Heart right ventricle (tissue), 16 donors: ENCODE measurements around the gene AVP. TPM values are rescaled to one million over a fixed set of nuclear protein-coding genes. Genes with fewer than 3 reads are reported as not detected.
A peak's percentile ranks its signal among the peaks of the same experiment; 100 is the strongest.

ENCODE experiments used
- ATAC-seq, 8 donors: fragments of 200-7000 bp; cut with Tn5 transposase; one replicate each; pipeline ENCODE4 v1.9.1; 2020; ENCODE audit warnings: mild to moderate bottlenecking in 8 of 8, moderate library complexity in 8 of 8, moderate number of reproducible peaks in 1 of 8
- DNase-seq, 2 donors: peaks; one replicate each; pipeline ENCODE4 v3.0.0-alpha.2; 2020
- H3K27ac ChIP-seq, 10 donors: fragments of 200-600 bp; sonication (generic) in 2 of 10; one replicate each; pipeline versions ENCODE4 v1.5.0 to v1.8.0; 2020 to 2022; ENCODE audit warnings: mild to moderate bottlenecking in 3 of 10
- H3K27me3 ChIP-seq, 7 donors: fragments of 200-600 bp; one replicate each; pipeline ENCODE4 v1.8.0; 2021 to 2022; ENCODE audit warnings: mild to moderate bottlenecking in 2 of 7
- H3K36me3 ChIP-seq, 9 donors: fragments of 200-600 bp; sonication (generic) in 1 of 9; one replicate each; pipeline versions ENCODE4 v1.5.0 to v1.8.0; 2020 to 2022; ENCODE audit warnings: mild to moderate bottlenecking in 2 of 9
- H3K4me1 ChIP-seq, 9 donors: fragments of 200-600 bp; sonication (generic) in 1 of 9; one replicate each; pipeline versions ENCODE4 v1.5.0 to v1.8.0; 2020 to 2022; ENCODE audit warnings: mild to moderate bottlenecking in 4 of 9
- H3K4me3 ChIP-seq, 10 donors: fragments of 200-600 bp; sonication (generic) in 2 of 10; one replicate each; pipeline versions ENCODE4 v1.5.0 to v1.8.0; 2020 to 2022; ENCODE audit warnings: mild to moderate bottlenecking in 7 of 10, moderate library complexity in 2 of 10
- H3K9me3 ChIP-seq, 11 donors: fragments of 200-600 bp in 10 of 11; sonication (generic) in 2 of 11; one replicate each; pipeline versions ENCODE4 v1.5.0 to v1.8.0; 2013 to 2022; ENCODE audit warnings: mild to moderate bottlenecking in 2 of 11, control low read depth in 1 of 11, moderate library complexity in 1 of 11
- CTCF ChIP-seq, 9 donors: fragments of 200-600 bp; sonication (generic) in 2 of 9; IDR thresholded peaks; one replicate each; pipeline versions ENCODE4 v1.5.0 to v1.8.0; 2021 to 2022; ENCODE audit warnings: antibody characterized with exemption in 9 of 9, mild to moderate bottlenecking in 5 of 9, moderate library complexity in 1 of 9
- WGBS, 2 donors: extraction: QIAGEN DNeasy Blood & Tissue Kit; methylation state at CpG; one replicate each; pipeline ENCODE4 v1.1.7; 2013; ENCODE audit warnings: inconsistent platforms in 1 of 2; 5-methylcytosine and 5-hydroxymethylcytosine counted together
- intact Hi-C, 10 donors: fragments of 100-400 bp; cut with DNase I; formaldehyde crosslinking; loops; one replicate each; pipeline versions ENCODE4 v1.11.1 to v1.14.2; 2022
- polyA plus RNA-seq, 2 donors: library from polyadenylated mRNA; stranded (reverse); fragments of 200-250 nt; gene quantifications; one replicate each; pipeline ENCODE4 v1.2.3, GENCODE V29; 2013
- total RNA-seq, 10 donors: library from RNA; stranded (reverse); fragmentation: NEBNext Ultra II Directional in 3 of 10; extraction: Animal tissue kit (Norgen Biotek cat#: 25700) in 3 of 10; gene quantifications; one replicate each; pipeline versions ENCODE4 v1.2.1 to v1.2.4, GENCODE V29; 2021 to 2023
- donor health status: Arrhythmogenic right ventricular cardiomyopathy.
- donor health status: ischemic (EF 13 %, LVEDD 7.1; RV severe dilation, severe dysfunction).
- donor health status: healthy with polysubstance abuse.
- donor health status: DM: no; HTN: yes; CAD: no.
- donor health status: DM: no; HTN: no; CAD: no.
- donor health status: ischemic (EF 25% LVEDD 6.9; RV normal size, moderate dysfunction).
- donor health status: ischemic (EF 25% LVEDD 5.7; RV mildly dilated, moderate dysfunction).
- donor health status: healthy.
- donor health status: DM: yes; HTN: yes; CAD: no.
- donor health status: Ischemic cardiomyopathy.
- donor health status: ischemic (EF 35%, LVEDD 5.7; RV mildly dilated, moderate dysfunction).
- donor health status: nonischemic (EF 11% LVEDD 7.7; RV severe dilation, severe dysfunction).
- donor health status: DM: yes; HTN: yes; CAD: no.
- donor health status: PGD.
- donor health status: ischemic (EF 29% LVEDD 5.4; RV normal size, mild dysfunction).
- donor health status: nonischemic (EF 23%, LVEDD 6.1; RV moderate dilation, normal function).

The AVP gene
- total and polyA plus RNA-seq, 12 donors: not detected

GRCh38 chr20:3111507-3111906 is 27.0 kb upstream of the AVP start:
- Histone ChIP-seq H3K36me3 (peaks cover 0 to 65% (median 12%) of the 10 kb centered on the region in 9 donors), H3K4me3 (no peak overlapping the region), H3K4me1 (peaks cover 0 to 27% (median 5%) of the 10 kb centered on the region in 9 donors), H3K27ac (no peak overlapping the region), H3K9me3 (no peaks in the 10 kb centered on the region), H3K27me3 (no peaks in the 10 kb centered on the region)
- ATAC-seq (no peak), DNase-seq (no peak)
- 91 to 93% methylated on average over 7 of the region's 7 CpGs for WGBS, 2 donors
- no peak for TF ChIP-seq CTCF (IDR thresholded peaks at IDR 0.05)
- intact Hi-C loops: loop anchor here in 3 of 10 donors (2.0 to 10.0 kb wide), 3 partner anchors 59 to 203 kb away; no protein-coding TSS in a partner anchor

- intact Hi-C loops: loop anchor here in 5 of 10 donors (2.0 to 10.0 kb wide), 4 partner anchors 52 to 205 kb away; no protein-coding TSS in a partner anchor
- 91 to 93% methylated on average over 23 of the region's 23 CpGs for WGBS, 2 donors
- peaks cover 0 to 68% (median 12%) of the 10 kb centered on the region in 9 donors for H3K36me3 ChIP-seq
- ATAC-seq (peak in 1 of 8 donors; percentile 11), DNase-seq (no peak)
- H3K27ac ChIP-seq: no peak overlapping the region
- no peak for TF ChIP-seq CTCF (IDR thresholded peaks at IDR 0.05)
- H3K4me3 ChIP-seq: no peak overlapping the region
- no peaks in the 10 kb centered on the region for H3K9me3 ChIP-seq
- H3K4me1 ChIP-seq: peaks cover 0 to 16% (median 0%) of the 10 kb centered on the region in 9 donors
- no peaks in the 10 kb centered on the region for H3K27me3 ChIP-seq
Measured at GRCh38 chr20:3109350-3110302, 25.1 kb upstream of the AVP start.

- DNase-seq: no peak
- intact Hi-C loops: loop anchor here in 2 of 10 donors (5.0 kb wide), 1 partner anchor 50 kb away; no protein-coding TSS in a partner anchor
Measured at GRCh38 chr20:3107464-3108025, 23.0 kb upstream of the AVP start.

More at GRCh38 chr20:3107464-3108025, 23.0 kb upstream of the AVP start:
- TF ChIP-seq CTCF (IDR thresholded peaks at IDR 0.05): no peak
- Histone ChIP-seq H3K4me3 (no peak overlapping the region), H3K36me3 (peaks cover 0 to 49% (median 11%) of the 10 kb centered on the region in 9 donors), H3K27me3 (no peaks in the 10 kb centered on the region), H3K27ac (no peak overlapping the region), H3K9me3 (no peaks in the 10 kb centered on the region), H3K4me1 (peaks cover 0 to 12% (median 0%) of the 10 kb centered on the region in 9 donors)
- 91% methylated on average over 12 of the region's 12 CpGs for WGBS, 2 donors
- ATAC-seq: no peak
